ENCODE results near the gene CD68. TPM values are rescaled to one million over a fixed set of nuclear protein-coding genes. Genes with fewer than 3 reads are reported as not detected.
"Not testable (repeated sequence)": the region's sequence is repeated elsewhere in the genome, so short reads cannot be mapped to it uniquely, and the experiment has no call there.

CD68 gene
- total RNA-seq, 2 donors from 2014 or later = 70.8 to 133 TPM

DNA sequence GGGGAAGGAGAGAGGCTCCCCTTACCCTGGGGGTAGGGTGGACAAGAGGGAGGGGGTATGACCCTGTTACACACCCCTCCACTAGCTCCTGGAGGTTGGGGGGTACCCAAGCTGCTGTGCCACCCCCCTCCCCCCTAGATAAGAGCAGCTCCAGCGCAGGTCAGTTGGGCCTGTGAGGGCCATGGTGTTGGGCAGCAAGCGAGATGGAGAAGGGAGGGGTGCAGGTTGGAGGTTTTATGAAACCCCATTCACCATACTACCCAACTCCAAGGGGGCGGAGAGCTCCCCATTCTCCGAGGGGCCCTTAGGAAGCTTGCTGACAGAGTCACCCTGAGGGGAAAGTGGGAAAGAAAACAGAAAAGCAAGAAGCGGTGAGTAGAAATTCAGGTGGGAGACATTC lies 12.2 kb downstream of the CD68 start:
- DNase-seq (ENCODE audit: low spot score) (no peak), ATAC-seq (ENCODE audit: insufficient number of reproducible peaks, low FRiP score, low read depth) (no peak)
- peaks cover 0 to 22% of the 10 kb centered on the region in 2 donors for H3K4me1 ChIP-seq (ENCODE audit: control insufficient read depth in 1 of 2, low read depth in 2 of 2)
- H3K27ac ChIP-seq = no peak overlapping the region
- H3K36me3 ChIP-seq = peaks cover 49% of the 10 kb centered on the region
- H3K27me3 ChIP-seq (replicated peaks; ENCODE audit: insufficient read depth) = no peaks in the 10 kb centered on the region
- TF ChIP-seq, protein P1, sequence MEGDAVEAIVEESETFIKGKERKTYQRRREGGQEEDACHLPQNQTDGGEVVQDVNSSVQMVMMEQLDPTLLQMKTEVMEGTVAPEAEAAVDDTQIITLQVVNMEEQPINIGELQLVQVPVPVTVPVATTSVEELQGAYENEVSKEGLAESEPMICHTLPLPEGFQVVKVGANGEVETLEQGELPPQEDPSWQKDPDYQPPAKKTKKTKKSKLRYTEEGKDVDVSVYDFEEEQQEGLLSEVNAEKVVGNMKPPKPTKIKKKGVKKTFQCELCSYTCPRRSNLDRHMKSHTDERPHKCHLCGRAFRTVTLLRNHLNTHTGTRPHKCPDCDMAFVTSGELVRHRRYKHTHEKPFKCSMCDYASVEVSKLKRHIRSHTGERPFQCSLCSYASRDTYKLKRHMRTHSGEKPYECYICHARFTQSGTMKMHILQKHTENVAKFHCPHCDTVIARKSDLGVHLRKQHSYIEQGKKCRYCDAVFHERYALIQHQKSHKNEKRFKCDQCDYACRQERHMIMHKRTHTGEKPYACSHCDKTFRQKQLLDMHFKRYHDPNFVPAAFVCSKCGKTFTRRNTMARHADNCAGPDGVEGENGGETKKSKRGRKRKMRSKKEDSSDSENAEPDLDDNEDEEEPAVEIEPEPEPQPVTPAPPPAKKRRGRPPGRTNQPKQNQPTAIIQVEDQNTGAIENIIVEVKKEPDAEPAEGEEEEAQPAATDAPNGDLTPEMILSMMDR (IDR thresholded peaks at IDR 0.05) = no peak
- H3K9me3 ChIP-seq = no peaks in the 10 kb centered on the region
- no peak overlapping the region for H3K4me3 ChIP-seq

DNA sequence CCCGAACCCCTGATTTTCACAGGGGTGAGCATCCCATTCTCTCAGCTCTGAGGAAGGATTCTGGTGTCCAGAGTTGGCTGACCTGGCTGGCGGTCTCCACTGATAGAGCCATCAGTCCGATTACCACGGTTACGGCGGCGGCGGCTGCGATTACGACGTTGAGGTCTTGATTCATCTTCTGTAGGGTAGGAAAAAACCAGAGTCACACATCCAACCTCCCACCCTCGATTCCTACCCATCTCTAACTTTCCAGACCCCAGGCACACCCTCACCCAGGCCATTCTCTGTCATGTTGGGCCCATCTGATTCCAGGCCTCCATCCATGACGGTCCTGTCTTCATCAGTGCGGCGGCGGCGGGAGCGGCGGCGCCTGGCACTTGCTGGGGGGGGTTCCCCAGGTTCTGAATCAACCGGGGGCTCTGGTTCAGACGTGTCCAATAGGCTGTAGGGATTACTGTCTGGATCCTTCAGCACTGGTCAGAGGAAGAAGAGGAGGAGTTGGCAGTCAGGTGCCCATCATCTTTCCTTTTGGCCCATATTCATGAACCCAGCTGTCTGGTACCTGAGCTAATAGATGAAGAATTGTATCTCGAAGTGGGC lies 13.1 kb downstream of the CD68 start:
- Histone ChIP-seq H3K27ac (no peak overlapping the region), H3K36me3 (peaks cover 58% of the 10 kb centered on the region), H3K27me3 (replicated peaks; ENCODE audit: insufficient read depth) (no peaks in the 10 kb centered on the region), H3K9me3 (no peaks in the 10 kb centered on the region), H3K4me1 (ENCODE audit: control insufficient read depth in 1 of 2, low read depth in 2 of 2) (peaks cover 0 to 22% of the 10 kb centered on the region in 2 donors), H3K4me3 (no peak overlapping the region)
- DNase-seq (ENCODE audit: low spot score) (no peak), ATAC-seq (ENCODE audit: insufficient number of reproducible peaks, low FRiP score, low read depth) (no peak)
- TF ChIP-seq, protein P1 (IDR thresholded peaks at IDR 0.05) = no peak

DNA sequence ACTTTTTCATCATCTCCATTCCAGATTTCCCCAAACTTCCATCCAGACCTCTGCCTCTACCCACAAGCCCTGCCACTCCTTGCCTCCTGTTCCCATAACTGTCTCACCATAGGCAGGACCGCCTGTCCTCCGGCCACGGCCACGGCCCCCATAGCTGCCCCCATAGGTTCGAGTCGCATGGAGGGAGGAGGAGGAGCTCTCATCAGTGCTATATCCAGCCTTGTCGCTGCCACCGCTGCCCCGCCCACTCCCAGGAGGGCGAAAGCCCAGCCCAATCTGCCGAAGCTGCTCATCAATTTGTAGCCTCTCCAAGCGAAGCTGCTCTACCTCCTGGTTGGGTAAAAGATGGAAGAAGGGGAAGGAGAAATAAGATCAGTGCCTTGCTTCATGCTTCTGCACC lies 13.9 kb downstream of the CD68 start:
- no peak for ATAC-seq (ENCODE audit: insufficient number of reproducible peaks, low FRiP score, low read depth)
- Histone ChIP-seq H3K27me3 (replicated peaks; ENCODE audit: insufficient read depth) (no peaks in the 10 kb centered on the region), H3K36me3 (peaks cover 59% of the 10 kb centered on the region), H3K4me1 (ENCODE audit: control insufficient read depth in 1 of 2, low read depth in 2 of 2) (peaks cover 0 to 15% of the 10 kb centered on the region in 2 donors), H3K4me3 (no peak overlapping the region), H3K27ac (no peak overlapping the region), H3K9me3 (no peaks in the 10 kb centered on the region)
- TF ChIP-seq, protein P1 (IDR thresholded peaks at IDR 0.05) = no peak
- DNase-seq (ENCODE audit: low spot score) = no peak

DNA sequence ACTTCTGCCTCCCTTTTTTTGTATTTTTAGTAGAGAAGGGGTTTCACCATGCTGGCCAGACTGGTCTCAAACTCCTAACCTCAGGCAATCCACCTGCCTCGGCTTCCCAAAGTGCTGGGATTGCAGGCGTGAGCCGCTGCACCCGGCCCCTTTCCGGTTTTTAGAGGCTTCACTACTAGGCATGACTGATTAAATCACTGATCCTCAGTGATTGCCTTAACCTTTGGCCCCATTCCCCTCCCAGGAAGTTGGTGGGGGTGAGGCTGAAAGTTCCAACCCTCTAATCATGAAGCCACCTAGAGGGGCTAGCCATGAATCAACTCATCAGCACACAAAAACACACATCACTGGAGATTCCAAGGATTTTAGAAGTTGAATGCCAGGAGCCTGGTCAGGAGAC lies 18.1 kb downstream of the CD68 start:
- H3K27me3 ChIP-seq (replicated peaks; ENCODE audit: insufficient read depth); DNase-seq (ENCODE audit: low spot score); H3K9me3 ChIP-seq; ATAC-seq (ENCODE audit: insufficient number of reproducible peaks, low FRiP score, low read depth); H3K4me1 ChIP-seq (ENCODE audit: control insufficient read depth in 1 of 2, low read depth in 2 of 2); H3K27ac ChIP-seq; H3K4me3 ChIP-seq: not testable (repeated sequence)
- H3K36me3 ChIP-seq = peaks cover 88% of the 10 kb centered on the region

DNA sequence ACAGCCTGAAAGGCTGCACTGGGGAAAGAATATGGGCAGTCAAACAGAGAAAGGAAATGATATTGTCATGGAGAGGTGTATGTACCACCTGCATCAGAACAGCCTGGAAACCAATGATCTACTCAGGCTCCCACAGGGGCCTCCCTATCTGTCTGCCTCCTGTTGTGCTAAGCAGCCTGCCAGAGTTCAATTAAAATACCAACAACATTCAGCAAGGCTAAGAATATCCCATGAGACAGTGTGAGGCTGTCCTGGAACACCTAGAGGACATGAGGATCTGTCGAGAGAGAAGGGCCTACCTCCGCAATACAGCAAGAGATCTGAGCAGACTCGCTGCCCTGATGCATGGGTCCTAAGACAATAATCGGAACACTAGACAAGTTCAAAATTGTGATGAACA lies 26.8 kb downstream of the CD68 start:
- Histone ChIP-seq H3K36me3 (peaks cover 43% of the 10 kb centered on the region), H3K4me3 (no peak overlapping the region), H3K27ac (no peak overlapping the region), H3K9me3 (no peaks in the 10 kb centered on the region), H3K27me3 (replicated peaks; ENCODE audit: insufficient read depth) (no peaks in the 10 kb centered on the region), H3K4me1 (ENCODE audit: control insufficient read depth in 1 of 2, low read depth in 2 of 2) (peaks cover 3 to 9% of the 10 kb centered on the region in 2 donors)
- no peak for DNase-seq (ENCODE audit: low spot score)
- TF ChIP-seq, protein P1 (IDR thresholded peaks at IDR 0.05) = no peak
- no peak for ATAC-seq (ENCODE audit: insufficient number of reproducible peaks, low FRiP score, low read depth)

DNA sequence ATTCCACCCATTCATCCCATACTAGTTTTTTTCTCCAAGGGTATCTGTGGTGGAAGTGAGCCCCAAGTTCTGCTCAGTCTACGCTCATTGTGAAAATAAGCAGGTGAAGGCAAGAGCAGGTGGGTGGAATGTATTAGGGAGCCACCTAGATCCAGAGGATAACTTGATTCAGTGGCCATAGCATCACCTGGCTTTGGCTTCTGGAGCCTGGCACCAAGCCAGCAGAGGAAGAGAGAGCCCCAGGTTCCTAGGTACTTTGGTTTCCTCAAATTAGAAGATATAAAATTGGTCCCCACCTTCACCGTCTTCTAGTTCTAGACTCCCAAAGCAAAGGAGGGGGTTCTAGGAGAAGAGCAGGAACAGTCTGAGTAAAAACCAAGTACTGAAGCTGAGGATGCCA lies 31.2 kb downstream of the CD68 start:
- H3K4me3 ChIP-seq = no peak overlapping the region
- TF ChIP-seq, protein P1 (IDR thresholded peaks at IDR 0.05) = no peak
- DNase-seq (ENCODE audit: low spot score) (no peak), ATAC-seq (ENCODE audit: insufficient number of reproducible peaks, low FRiP score, low read depth) (no peak)
- H3K27me3 ChIP-seq (replicated peaks; ENCODE audit: insufficient read depth) = no peaks in the 10 kb centered on the region
- H3K9me3 ChIP-seq = no peaks in the 10 kb centered on the region
- peaks cover 18 to 38% of the 10 kb centered on the region in 2 donors for H3K4me1 ChIP-seq (ENCODE audit: control insufficient read depth in 1 of 2, low read depth in 2 of 2)
- H3K36me3 ChIP-seq = peaks cover 7% of the 10 kb centered on the region
- no peak overlapping the region for H3K27ac ChIP-seq

All from thoracic aorta (tissue), 2 donors.